RKO (cell line): Measurements from ENCODE around the gene KRTAP10-8.
"Not testable (repeated sequence)": the region's sequence is repeated elsewhere in the genome, so short reads cannot be mapped to it uniquely, and the experiment has no call there.

Experiments used
- DNase-seq: peaks from one replicate; pipeline ENCODE4 v3.0.0-alpha.2; 2016; ENCODE audit warnings: low spot score

The KRTAP10-8 gene

GRCh38 chr21:44612029-44612486 is at the start of gene KRTAP10-8:
Gene KRTAP10-8 (plus strand): TSS chr21:44612079. CDS start chr21:44612101, 22 bp downstream.
- no peak for DNase-seq

GRCh38 chr21:44564099-44564498 is 47.8 kb upstream of the KRTAP10-8 start:
- no peak for DNase-seq

- DNase-seq, result no peak
Measured at GRCh38 chr21:44564886-44565598, 46.8 kb upstream of the KRTAP10-8 start.

GRCh38 chr21:44566403-44566802 is 45.5 kb upstream of the KRTAP10-8 start:
- no peak for DNase-seq

GRCh38 chr21:44567481-44568171 is 44.3 kb upstream of the KRTAP10-8 start:
- DNase-seq, result no peak

GRCh38 chr21:44568261-44568660 is 43.6 kb upstream of the KRTAP10-8 start:
- DNase-seq, result no peak

- no peak for DNase-seq
Measured at GRCh38 chr21:44568667-44569556, 43.0 kb upstream of the KRTAP10-8 start.

- no peak for DNase-seq
Measured at GRCh38 chr21:44569861-44570517, 41.9 kb upstream of the KRTAP10-8 start.

GRCh38 chr21:44571296-44571695 is 40.6 kb upstream of the KRTAP10-8 start:
- DNase-seq, result no peak

GRCh38 chr21:44571844-44572782 is 39.8 kb upstream of the KRTAP10-8 start:
- no peak for DNase-seq

- peak; percentile 20 for DNase-seq
Measured at GRCh38 chr21:44572959-44573583, 38.8 kb upstream of the KRTAP10-8 start.

- not testable (repeated sequence) for DNase-seq
Measured at GRCh38 chr21:44573630-44574456, 38.0 kb upstream of the KRTAP10-8 start, which contains the start of gene KRTAP10-4. Gene KRTAP10-4 (plus strand): TSS chr21:44573729. CDS start chr21:44573759, 30 bp downstream.

- peak; percentile 9 for DNase-seq
Measured at GRCh38 chr21:44574457-44575306, 37.2 kb upstream of the KRTAP10-8 start.

- DNase-seq, result no peak
Measured at GRCh38 chr21:44575307-44576024, 36.4 kb upstream of the KRTAP10-8 start.

- DNase-seq, result no peak
Measured at GRCh38 chr21:44576025-44576420, 35.9 kb upstream of the KRTAP10-8 start.

GRCh38 chr21:44578371-44579055 is 33.4 kb upstream of the KRTAP10-8 start:
- DNase-seq, result no peak
